ENCODE results near the gene DAPK1.

GRCh38 chr9:87516926-87517290 lies 19.2 kb downstream of the DAPK1 start:
- TF ChIP-seq CTCF (IDR thresholded peaks at IDR 0.05; ENCODE audit: low read depth, low read length, poor library complexity, severe bottlenecking) (no peak), EZH2phosphoT487 (IDR thresholded peaks at IDR 0.05; ENCODE audit: borderline replicate concordance, low read length) (no peak)
